Measurements from ENCODE around the gene FKBP1B. TPM values are rescaled to one million over a fixed set of nuclear protein-coding genes. Genes with fewer than 3 reads are reported as not detected.
A peak's percentile ranks its signal among the peaks of the same experiment; 100 is the strongest.

The FKBP1B gene
- polyA plus RNA-seq, 3 donors = 5.2 to 10.1 (median 7.2) TPM

DNA sequence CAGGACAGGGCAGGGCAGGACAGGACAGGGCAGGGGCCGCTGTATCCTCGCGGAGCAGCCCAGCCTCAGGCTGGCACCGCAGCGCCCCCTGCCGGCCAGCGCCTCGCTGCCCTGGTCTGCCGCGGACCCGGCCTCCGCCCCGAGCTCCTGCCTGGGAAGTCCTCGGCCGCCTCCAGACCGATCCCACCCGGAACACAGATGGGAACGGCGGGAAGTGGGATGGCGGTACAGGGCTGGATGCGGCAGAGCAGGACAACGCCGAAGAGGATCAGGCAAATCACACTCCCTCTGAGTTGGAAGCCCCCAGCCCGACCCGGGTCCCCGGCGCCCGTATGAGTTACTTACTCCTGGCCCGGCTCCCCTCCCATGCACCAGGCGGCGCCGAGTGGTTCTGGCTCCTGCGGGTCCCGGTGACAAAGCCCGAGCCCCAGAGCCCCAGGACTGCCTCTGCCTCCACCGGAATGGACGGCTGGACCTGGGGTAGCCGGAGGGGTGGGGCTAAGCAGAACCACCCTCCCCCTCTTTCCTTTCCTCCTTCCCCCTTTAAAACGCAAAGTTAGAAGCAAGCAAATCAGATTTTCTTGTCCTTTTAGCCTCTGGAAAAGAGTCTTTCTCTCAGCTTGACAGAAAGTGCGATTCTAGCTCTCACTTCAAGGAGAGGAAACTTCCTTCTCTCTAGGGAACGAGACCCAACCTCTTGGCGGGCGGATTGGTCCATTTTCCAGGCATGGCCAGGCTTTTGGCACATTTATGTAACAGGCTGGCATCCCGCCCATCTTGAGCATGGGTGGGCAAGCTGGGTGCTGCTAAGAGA is 35.1 kb downstream of the FKBP1B start, which contains the start of gene TP53I3:
Gene TP53I3, minus strand, starts transcription at position 449 of the 814 bp plus-strand sequence. CDS start 508 bp downstream, outside the sequence.
- H4K20me1 ChIP-seq (ENCODE audit: insufficient read depth, low read length) = no peaks in the 10 kb centered on the region
- H3K27ac ChIP-seq (ENCODE audit: low read depth in 1 of 2, low read length in 2 of 2) = peak within 1 kb of the TSS; percentile 86 to 92
- H3K36me3 ChIP-seq (replicated peaks in 1 of 2; ENCODE audit: control insufficient read depth in 1 of 2, insufficient read depth in 2 of 2, low read length in 2 of 2) = peaks cover 6 to 26% of the 10 kb centered on the region in 2 donors

DNA sequence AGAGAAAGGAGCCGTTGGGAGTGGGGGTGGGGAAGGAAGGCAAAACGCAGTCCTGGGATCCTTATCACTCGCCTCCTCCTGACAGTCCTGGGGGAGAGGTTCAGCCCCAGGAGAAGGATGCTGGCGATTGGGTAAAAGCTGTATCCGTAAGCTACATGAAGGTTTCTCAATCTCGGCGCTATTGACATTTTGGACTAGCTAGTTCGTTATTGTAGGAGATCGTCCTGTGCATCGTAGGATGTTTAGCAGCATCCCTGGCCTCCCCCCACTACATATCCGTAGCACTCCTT is 35.6 kb downstream of the FKBP1B start:
- H3K4me2 ChIP-seq (replicated peaks; ENCODE audit: extremely low read depth, low read length, poor library complexity, severe bottlenecking) = peak overlapping the region; percentile 87
- 38% methylated on average over 3 of the region's 11 CpGs for WGBS (ENCODE audit: insufficient coverage)
- intact Hi-C loops (cut with micrococcal nuclease) = loop anchor here (2.0 kb wide), 2 partner anchors 38 to 156 kb away; partner anchors contain the start of gene WDCP (in 1 of the 2)
- H3K9ac ChIP-seq (ENCODE audit: insufficient read depth, low read length, poor library complexity, severe bottlenecking) = peak overlapping the region; percentile 76
- Mint-ChIP-seq H3K9me3 (peaks cover 0 to 3% (median 0%) of the 10 kb centered on the region in 7 donors), H3K36me3 (peaks cover 18 to 46% of the 10 kb centered on the region in 2 donors), H3K27ac (peak overlapping the region; percentile 80 to 95 (median 89)), H3K27me3 (ENCODE audit: low read depth in 3 of 3) (peaks cover 0 to 1% (median 0%) of the 10 kb centered on the region in 3 donors), H3K4me1 (peaks cover 53% of the 10 kb centered on the region), H3K4me3 (peak overlapping the region; percentile 94)
- peaks cover 6 to 24% of the 10 kb centered on the region in 2 donors for H3K36me3 ChIP-seq (replicated peaks in 1 of 2; ENCODE audit: control insufficient read depth in 1 of 2, insufficient read depth in 2 of 2, low read length in 2 of 2)
- peaks cover 44 to 56% of the 10 kb centered on the region in 2 donors for H3K4me1 ChIP-seq (ENCODE audit: control insufficient read depth in 1 of 2, insufficient read depth in 2 of 2, low read length in 2 of 2)
- H3K79me2 ChIP-seq (ENCODE audit: insufficient read depth, low read length) = peaks cover 21% of the 10 kb centered on the region
- H3K27me3 ChIP-seq (ENCODE audit: control insufficient read depth in 2 of 2, insufficient read depth in 2 of 2, low read length in 2 of 2) = no peaks in the 10 kb centered on the region
- H3K27ac ChIP-seq (ENCODE audit: low read depth in 1 of 2, low read length in 2 of 2) = peak overlapping the region; percentile 86 to 92
- H3K4me3 ChIP-seq (replicated peaks in 1 of 3; ENCODE audit: low read depth in 2 of 3, low read length in 3 of 3) = peak overlapping the region; percentile 42 to 92 (median 74)
- peak overlapping the region; percentile 92 for H2AFZ ChIP-seq (ENCODE audit: insufficient read depth, low read depth, low read length, poor library complexity, severe bottlenecking)
- TF ChIP-seq, protein P1, sequence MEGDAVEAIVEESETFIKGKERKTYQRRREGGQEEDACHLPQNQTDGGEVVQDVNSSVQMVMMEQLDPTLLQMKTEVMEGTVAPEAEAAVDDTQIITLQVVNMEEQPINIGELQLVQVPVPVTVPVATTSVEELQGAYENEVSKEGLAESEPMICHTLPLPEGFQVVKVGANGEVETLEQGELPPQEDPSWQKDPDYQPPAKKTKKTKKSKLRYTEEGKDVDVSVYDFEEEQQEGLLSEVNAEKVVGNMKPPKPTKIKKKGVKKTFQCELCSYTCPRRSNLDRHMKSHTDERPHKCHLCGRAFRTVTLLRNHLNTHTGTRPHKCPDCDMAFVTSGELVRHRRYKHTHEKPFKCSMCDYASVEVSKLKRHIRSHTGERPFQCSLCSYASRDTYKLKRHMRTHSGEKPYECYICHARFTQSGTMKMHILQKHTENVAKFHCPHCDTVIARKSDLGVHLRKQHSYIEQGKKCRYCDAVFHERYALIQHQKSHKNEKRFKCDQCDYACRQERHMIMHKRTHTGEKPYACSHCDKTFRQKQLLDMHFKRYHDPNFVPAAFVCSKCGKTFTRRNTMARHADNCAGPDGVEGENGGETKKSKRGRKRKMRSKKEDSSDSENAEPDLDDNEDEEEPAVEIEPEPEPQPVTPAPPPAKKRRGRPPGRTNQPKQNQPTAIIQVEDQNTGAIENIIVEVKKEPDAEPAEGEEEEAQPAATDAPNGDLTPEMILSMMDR (IDR thresholded peaks at IDR 0.05) = no peak
- DNase-seq = no peak
- no peaks in the 10 kb centered on the region for H4K20me1 ChIP-seq (ENCODE audit: insufficient read depth, low read length)
- H3K9me3 ChIP-seq (replicated peaks in 1 of 2; ENCODE audit: control insufficient read depth in 1 of 2, insufficient read depth in 1 of 2, low read length in 2 of 2) = no peaks in the 10 kb centered on the region

More for the DNA sequence above, 35.1 kb downstream of the FKBP1B start, which contains the start of gene TP53I3:
- WGBS (ENCODE audit: insufficient coverage) = under 1% methylated on average over 38 of the region's 44 CpGs
- Mint-ChIP-seq H3K27ac (peak within 1 kb of the TSS; percentile 87 to 95 (median 93)), H3K4me1 (peaks cover 53% of the 10 kb centered on the region), H3K27me3 (ENCODE audit: low read depth in 3 of 3) (peaks cover 0 to 1% (median 0%) of the 10 kb centered on the region in 3 donors), H3K4me3 (peak within 1 kb of the TSS; percentile 94), H3K36me3 (peaks cover 18 to 46% of the 10 kb centered on the region in 2 donors), H3K9me3 (peaks cover 0 to 3% (median 0%) of the 10 kb centered on the region in 7 donors)
- DNase-seq = peak; percentile 78 to 87 (median 85)
- H3K4me3 ChIP-seq (replicated peaks in 1 of 3; ENCODE audit: low read depth in 2 of 3, low read length in 3 of 3) = peak within 1 kb of the TSS; percentile 42 to 92 (median 74)
- H3K4me1 ChIP-seq (ENCODE audit: control insufficient read depth in 1 of 2, insufficient read depth in 2 of 2, low read length in 2 of 2) = peaks cover 44 to 56% of the 10 kb centered on the region in 2 donors
- peaks cover 26% of the 10 kb centered on the region for H3K79me2 ChIP-seq (ENCODE audit: insufficient read depth, low read length)
- H2AFZ ChIP-seq (ENCODE audit: insufficient read depth, low read depth, low read length, poor library complexity, severe bottlenecking) = peak within 1 kb of the TSS; percentile 92
- no peaks in the 10 kb centered on the region for H3K9me3 ChIP-seq (replicated peaks in 1 of 2; ENCODE audit: control insufficient read depth in 1 of 2, insufficient read depth in 1 of 2, low read length in 2 of 2)
- intact Hi-C loops (cut with micrococcal nuclease) = loop anchor here (2.0 to 5.0 kb wide), 5 partner anchors 37 to 257 kb away; partner anchors contain the start of genes WDCP (in 2 of the 2), ATAD2B (in 1 of the 2) and FKBP1B (in 1 of the 2)
- peak within 1 kb of the TSS; percentile 87 for H3K4me2 ChIP-seq (replicated peaks; ENCODE audit: extremely low read depth, low read length, poor library complexity, severe bottlenecking)
- no peaks in the 10 kb centered on the region for H3K27me3 ChIP-seq (ENCODE audit: control insufficient read depth in 2 of 2, insufficient read depth in 2 of 2, low read length in 2 of 2)
- H3K9ac ChIP-seq (ENCODE audit: insufficient read depth, low read length, poor library complexity, severe bottlenecking) = peak within 1 kb of the TSS; percentile 76
- TF ChIP-seq, protein P1 (IDR thresholded peaks at IDR 0.05) = peak; percentile 98

All from CD14-positive monocyte (primary cell).